SK-N-SH treated with all-trans-retinoic acid at 6 μM for 48 hours (cell line): Measurements from ENCODE around the gene NBPF26.
"Not testable (repeated sequence)": the region's sequence is repeated elsewhere in the genome, so short reads cannot be mapped to it uniquely, and the experiment has no call there.

ENCODE experiments used
- ATAC-seq: fragments of 200-7000 bp; cut with Tn5 transposase; 3 replicates; pipeline ENCODE4 v1.9.1; 2020; ENCODE audit warnings: mild to moderate bottlenecking, moderate library complexity

NBPF26 gene

DNA sequence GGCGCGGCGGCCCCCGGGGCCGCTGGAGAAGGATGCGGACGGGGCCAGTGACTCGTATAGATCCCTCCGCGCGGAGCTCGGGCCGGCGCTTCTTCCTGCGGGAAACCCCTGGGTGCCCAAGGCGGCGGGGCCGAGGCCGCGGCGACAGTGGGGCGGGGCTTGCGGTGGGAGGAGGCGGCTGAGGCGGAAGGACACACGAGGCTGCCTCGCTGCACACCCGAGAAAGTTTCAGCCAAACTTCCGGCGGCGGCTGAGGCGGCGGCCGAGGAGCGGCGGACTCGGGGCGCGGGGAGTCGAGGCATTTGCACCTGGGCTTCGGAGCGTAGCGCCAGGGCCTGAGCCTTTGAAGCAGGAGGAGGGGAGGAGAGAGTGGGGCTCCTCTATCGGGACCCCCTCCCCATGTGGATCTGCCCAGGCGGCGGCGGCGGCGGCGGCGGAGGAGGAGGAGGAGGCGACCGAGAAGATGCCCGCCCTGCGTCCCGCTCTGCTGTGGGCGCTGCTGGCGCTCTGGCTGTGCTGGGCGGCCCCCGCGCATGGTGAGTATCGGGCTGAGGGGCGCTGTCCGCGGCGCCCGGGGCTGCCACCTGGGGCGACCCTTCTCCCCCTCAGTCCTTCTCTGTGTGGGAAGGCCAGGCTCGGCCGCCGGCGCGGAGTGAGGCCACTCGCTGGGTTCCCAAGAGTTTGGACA lies at the start of gene NBPF26:
NBPF26 (plus strand) TSS at position 231 of the 688 bp plus-strand sequence.
- ATAC-seq = peak; percentile 93

DNA sequence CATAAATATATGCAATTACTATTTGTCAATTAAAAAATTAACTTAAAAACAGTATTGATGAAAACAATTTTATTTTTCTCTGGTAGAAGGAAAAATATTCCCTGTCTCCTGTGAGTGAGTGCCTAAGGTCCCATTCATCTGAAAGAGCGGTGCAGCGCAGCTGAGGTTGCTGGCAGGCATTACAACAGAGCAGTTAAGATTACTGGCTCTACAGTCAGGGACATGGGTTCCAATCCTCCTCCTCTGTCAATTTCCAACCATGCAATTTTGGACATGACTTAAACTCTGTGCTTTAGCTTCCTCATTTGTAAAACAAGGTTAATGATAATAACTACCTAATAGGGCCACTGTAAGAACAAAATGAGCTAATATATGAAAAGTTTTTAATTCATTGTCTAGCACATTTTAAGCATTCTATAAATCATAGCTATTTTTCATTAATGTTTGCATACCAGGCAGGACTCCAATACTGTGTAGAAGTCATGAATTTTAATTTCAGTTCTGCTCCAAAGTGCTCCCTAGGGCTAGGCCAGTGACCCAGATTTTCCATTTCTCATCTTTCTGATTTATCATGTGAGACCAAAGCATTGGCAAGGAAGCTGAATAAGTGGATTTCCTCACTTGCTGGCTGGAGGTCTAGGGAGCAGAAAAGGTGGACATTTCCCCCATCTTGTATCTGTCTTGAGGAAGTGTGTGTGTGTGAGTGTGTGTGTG lies 43.5 kb upstream of the NBPF26 start:
- ATAC-seq = peak; percentile 35

DNA sequence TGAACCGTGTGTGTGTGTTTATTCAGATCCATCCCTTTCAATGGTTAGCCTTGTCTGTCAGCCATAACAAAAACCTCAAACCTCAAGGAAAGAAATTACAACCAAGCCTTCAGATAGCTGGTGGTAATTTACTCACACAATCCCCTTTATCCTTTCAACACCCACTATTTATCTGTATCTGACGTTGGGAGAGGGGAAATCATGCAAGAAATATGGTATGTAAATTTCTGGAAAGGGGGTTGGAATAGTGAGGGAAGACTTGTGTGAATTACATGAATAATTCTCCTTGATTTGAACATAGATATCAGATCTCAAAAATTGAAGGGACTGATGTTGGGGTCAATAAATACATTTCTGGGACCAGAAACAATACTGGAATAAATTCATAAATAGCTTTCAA lies 42.8 kb upstream of the NBPF26 start:
- ATAC-seq = not testable (repeated sequence)

DNA sequence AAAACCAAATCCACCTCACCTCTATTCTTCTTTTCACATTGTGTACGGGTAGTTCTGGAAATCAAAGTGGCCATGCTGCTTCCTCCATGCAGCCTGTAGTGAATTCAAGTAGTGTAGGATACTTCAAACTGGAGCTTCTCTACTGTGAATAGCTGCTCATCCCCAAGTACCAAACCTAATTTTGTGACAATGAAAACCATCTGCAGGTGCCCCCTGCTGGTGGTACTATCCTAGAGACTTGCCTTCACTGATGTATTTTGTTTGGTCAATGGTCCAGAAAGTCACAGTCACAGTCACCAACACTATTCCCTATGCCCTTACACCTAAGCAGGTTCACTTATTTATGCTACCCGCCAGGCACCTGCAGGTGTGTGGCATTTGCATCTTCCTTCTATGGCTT lies 39.3 kb upstream of the NBPF26 start:
- ATAC-seq = peak; percentile 89

DNA sequence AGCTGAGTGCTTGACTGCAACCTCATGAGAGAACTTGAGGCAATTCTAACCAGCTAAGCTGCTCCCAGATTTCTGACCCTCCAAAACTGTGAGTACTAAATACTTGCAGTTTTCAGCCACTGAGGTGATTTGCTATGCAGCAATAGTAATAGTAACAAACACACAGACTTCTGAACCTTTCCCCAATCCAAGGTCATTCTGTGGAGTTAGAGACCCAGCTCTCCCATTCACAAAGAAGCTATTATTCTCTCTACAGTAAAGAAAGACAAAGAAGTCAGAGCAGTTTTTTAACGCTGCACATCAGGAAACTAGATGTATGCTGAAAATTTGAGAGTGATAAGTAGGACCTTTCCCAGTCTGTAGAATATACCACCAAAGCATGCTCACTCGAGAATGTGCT lies 38.1 kb upstream of the NBPF26 start:
- ATAC-seq = not testable (repeated sequence)

DNA sequence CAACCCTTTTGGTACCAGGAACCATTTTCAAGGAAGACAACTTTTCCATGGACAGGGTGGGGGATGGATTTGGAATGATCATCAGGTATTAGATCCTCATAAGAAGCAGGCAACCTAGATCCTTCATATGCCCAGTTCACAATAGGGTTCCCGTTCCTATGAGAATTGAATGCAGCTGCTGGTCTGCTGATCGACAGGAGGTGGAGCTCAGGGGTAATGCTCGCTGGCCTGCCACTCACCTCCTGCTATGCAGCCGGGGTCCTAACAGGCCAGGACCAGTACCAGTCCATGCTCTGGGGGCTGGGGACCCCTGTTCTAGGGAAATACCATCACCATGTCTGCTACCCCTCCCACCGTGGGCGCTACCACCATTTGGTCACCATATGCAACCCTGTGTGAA lies 36.5 kb upstream of the NBPF26 start:
- not testable (repeated sequence) for ATAC-seq

DNA sequence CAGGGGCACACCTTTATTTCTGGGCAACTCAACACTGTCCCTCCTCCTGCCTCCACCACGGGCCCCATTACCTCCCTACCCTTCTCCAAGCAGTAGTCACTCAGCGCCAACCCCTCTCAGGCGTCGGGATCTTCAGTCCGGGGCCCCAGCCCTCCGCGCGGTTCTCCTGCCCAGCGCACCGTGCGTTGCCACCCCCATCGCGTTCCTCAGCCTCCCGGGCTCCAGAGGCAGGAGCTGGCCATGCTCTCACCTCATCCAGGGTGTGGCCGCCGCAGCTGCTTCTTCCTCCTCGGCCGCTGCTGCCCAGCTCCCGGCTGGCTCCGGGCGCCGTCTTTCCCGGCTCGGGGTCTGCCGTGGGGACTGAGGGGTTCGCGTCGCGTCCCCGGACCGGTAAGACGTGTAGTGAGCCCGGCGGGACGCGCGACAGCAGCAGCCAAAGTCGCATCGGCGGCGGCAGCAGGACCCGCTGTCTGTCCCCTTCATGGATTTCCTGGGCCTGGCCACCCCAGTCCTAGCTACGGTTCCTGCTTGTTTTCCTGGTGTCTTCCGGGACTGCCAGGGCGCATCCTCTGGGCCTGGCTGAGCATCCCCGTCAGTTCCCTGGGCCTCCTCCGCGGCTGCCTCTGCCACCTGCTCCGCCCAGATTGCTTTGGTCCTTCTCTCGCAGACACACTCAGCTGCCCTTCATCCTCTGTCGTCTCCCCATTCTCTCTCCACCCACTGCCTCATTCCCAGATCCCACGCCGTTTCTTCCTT lies 22.8 kb upstream of the NBPF26 start:
- ATAC-seq = peak; percentile 96

DNA sequence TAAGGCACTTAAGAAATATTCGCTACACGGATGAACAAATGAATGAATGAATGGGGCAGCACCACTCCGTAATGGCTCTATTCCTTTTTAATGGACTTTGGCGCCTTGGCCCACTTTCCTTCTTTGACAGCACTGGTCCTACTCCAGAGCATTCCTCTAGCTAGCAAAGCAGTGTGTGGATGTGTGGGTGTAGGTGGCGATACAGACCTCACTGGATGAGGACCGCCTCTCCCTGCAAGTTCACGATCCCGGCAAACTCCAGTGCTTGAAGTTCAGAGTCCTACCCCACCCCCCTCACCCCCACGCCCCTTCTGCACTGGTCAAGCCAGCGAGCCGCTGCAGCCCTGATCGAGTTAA lies 409 bp upstream of the NBPF26 start:
- ATAC-seq = not testable (repeated sequence)

DNA sequence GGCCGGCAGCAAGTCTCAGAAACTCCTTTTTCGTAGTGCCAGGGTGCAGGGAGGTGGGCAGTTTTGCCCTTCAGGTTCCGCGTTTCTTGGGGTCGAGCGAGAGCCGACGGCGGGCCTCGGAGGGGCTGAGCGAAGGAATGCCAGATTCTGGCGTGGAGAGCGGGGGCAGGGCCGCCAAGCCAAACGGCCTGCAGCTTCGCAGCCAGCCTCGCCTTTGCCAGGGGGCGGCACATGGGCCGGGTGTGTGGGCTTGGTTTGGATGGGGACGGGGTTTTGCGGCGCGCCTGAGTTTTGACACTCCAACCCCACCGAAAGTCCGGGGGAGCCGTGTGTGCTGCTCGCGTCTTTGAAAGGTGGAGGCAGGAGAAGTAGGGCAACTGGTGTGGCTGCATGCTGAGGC lies 762 bp downstream of the NBPF26 start:
- ATAC-seq = not testable (repeated sequence)

DNA sequence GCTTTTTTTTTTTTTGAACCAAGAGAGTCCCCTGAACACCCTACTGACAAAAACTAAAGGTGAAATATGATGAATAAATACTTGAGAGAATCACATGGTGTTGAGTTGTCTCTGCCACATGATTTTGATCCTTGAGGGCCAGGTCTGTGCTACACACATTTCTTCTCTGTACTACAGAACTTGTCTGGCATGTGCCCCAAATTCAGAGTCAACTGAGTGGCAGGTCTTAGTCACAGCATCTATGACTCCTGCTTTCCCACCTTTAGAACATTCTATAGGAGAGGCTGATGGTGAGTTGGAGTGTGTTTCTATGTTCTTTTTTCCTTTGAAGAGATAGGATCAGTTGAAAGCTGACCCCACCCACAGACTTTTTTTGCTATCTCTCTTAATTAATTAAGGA lies 5.1 kb downstream of the NBPF26 start:
- not testable (repeated sequence) for ATAC-seq

DNA sequence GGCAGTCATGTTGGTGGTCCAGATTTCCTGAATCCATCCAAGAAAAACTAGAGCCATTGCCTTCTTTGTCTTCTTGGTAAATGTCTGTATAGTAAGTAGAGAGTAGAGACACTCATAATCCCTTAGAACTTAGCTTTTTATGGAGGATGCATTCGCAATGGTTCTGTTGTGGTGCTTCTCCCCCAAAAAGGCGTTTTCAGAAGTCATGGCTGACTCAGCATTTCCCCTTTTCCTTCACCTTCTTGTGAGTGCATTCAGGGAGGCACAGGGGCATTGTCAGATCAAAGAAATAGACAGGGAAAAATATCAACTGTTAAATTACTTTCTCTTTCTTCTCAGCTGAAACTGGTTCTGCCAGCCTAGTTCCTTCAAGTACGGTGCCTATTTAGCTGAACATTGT lies 45.3 kb downstream of the NBPF26 start:
- not testable (repeated sequence) for ATAC-seq

DNA sequence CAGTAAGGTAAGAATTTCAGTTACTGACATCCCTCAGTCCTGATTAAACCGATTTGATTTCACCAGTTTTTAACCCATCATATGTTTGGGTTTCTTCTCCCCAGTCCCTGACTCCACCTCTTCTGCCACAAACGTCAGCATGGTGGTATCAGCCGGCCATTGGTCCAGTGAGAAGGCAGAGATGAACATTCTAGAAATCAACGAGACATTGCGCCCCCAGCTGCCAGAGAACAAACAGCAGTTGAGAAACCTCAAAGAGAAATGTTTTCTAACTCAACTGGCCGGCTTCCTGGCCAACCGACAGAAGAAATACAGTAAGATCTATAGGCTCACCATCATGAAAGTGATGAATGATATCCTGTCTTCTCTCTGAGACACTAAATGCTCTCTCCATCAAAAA lies 81.7 kb downstream of the NBPF26 start:
- ATAC-seq = not testable (repeated sequence)

DNA sequence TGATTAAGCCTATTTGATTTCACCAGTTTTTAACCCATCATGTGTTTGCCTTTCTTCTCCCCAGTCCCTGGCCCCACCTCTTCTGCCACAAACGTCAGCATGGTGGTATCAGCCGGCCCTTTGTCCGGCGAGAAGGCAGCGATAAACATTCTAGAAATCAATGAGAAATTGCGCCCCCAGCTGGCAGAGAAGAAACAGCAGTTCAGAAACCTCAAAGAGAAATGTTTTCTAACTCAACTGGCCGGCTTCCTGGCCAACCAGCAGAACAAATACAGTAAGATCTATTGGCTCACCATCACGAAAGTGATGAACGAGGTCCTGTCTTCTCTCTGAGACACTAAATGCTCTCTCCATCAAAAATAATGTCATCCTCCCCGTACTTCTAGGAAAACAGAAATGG lies 88.1 kb downstream of the NBPF26 start:
- ATAC-seq = not testable (repeated sequence)

DNA sequence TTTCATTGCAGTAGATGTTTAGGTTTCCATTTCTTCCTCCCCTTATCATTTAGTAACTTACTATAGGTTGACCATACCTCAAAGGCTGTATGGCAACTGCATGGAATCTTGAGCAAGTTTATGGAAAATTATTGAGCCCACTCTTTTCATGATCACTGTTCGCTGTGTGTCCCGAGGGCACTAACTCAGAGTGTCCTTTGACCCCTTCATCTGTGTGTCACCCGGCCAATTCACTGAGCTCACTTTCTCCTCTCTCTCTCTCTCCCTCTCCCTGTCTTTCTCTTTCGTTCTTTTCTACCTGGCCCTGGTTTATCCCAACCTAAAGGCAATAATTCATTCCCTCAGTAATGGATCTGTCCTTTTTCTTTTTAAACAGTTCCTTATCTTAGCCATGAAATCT lies 101.3 kb downstream of the NBPF26 start:
- not testable (repeated sequence) for ATAC-seq

DNA sequence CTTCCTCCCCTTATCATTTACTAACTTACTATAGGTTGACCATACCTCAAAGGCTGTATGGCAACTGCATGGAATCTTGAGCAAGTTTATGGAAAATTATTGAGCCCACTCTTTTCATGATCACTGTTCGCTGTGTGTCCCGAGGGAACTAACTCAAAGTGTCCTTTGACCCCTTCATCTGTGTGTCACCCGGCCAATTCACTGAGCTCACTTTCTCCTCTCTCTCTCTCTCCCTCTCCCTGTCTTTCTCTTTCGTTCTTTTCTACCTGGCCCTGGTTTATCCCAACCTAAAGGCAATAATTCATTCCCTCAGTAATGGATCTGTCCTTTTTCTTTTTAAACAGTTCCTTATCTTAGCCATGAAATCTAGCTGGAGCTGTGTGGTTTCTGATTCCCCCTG lies 102.9 kb downstream of the NBPF26 start:
- not testable (repeated sequence) for ATAC-seq

DNA sequence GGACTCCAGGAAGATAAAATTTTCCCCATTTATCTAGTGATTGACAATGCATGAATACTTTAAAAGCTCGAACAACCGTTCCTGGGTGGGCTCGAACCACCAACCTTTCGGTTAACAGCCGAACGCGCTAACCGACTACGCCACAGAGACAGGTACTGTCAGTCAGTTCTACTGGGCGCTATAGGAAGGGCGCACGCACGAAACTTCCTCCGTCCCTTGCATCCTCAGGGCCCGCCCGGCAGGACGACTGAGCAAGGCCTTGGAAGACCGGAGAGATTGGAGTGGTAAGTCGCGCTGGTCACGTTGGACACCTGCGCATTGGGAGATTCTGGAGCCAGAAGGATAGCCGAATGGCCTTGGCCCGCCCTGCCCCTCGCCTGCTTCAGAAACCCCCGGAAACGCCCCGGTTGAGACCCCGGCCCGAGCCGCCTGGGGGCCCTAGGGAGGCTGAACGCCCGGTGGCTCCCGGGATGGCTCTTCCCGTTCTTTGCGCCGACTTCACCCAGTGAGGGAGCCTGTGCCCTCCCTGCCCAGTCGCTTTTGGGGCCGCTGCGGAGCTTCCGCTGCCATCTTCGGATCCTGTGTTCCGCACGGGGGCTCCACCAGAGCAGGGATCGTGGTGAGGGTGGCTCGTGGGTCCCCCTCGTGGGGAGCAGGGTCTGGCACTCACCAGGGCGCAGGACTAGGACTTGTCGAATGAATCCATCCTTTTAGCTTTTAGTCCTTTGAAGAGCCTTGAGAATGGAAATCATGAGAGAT lies 120.6 kb downstream of the NBPF26 start:
- not testable (repeated sequence) for ATAC-seq

DNA sequence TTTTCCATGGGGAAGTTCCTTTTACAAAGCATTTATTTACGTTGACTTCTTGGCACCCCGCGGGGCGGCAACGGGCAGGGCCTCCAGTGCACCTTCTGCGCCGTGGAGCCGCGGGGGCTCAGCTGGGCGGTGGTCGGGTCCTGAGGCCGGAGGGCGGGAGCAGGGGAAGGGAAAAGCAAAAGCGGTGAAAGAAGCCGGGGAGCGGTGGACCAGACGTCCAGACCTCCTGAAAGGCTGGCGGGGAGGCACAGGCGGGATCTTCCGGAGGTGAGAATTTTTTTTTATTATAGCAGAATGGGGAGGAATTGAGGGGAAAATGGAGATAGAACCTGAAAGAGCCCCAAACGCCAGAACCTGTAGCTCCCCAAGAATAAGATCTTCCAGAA lies 121.2 kb downstream of the NBPF26 start:
- ATAC-seq = not testable (repeated sequence)

DNA sequence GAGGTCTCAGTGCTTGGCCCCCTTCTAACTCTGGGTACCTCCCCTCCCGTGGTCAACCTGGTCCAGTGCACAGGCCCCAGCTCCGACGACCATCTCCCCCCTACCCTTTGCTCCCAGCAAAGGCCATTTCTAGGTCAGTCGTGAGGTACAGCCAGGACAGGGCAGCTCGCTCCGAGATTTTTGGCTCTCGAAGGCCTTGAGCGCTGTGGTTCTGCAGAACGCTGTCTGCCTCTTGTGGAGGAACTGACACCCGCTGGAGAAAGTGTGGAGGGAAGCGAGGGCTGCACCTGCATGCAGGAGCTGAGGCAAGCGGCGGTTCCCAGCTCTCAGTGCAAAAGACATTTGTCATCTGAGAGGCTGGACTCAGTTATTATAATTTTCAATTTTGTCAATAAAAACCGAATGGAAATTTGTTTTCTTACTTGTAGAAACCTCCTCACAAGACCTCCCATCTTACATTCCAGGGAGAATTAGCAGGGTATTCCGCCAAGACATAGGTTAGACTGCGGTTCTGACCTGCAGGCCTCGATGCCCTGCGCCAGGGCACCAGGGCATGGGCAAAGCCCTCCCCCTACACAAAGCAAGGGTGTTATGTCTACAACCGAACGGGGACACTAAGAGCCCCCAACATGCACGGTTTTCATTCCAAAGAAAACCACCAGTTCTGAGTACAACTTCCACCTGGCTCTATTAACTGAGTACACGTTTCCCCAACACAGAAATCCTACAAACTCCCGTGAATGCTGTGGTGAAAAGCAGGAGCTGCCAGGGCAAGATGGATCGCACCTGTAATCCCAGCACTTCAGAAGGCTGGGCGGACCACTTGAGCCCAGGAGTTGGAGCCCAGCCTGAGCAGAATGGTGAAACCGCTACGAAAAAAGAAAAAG lies 125.9 kb downstream of the NBPF26 start:
- not testable (repeated sequence) for ATAC-seq

DNA sequence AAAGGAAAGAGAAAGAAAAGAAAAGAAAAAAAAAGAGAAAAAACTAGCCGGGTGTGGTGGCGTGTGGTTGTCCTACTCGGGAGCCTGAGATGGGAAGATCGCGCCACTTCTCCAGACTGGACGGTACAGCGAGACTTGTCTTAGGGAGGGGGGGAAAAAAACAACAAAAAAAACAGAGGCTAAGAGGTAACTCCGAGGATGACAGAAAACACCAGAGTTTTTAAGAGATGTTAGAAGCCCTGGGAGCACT lies 126.5 kb downstream of the NBPF26 start:
- not testable (repeated sequence) for ATAC-seq
